Activated effector memory CD4-positive, alpha-beta T cell treated with Interleukin-2 at 50 U/mL for 16 hours (primary cell): ENCODE results near the gene ACOXL.

Experiments used
- DNase-seq: peaks from one replicate; pipeline ENCODE4 v3.0.0-alpha.2; 2020

ACOXL gene

DNA sequence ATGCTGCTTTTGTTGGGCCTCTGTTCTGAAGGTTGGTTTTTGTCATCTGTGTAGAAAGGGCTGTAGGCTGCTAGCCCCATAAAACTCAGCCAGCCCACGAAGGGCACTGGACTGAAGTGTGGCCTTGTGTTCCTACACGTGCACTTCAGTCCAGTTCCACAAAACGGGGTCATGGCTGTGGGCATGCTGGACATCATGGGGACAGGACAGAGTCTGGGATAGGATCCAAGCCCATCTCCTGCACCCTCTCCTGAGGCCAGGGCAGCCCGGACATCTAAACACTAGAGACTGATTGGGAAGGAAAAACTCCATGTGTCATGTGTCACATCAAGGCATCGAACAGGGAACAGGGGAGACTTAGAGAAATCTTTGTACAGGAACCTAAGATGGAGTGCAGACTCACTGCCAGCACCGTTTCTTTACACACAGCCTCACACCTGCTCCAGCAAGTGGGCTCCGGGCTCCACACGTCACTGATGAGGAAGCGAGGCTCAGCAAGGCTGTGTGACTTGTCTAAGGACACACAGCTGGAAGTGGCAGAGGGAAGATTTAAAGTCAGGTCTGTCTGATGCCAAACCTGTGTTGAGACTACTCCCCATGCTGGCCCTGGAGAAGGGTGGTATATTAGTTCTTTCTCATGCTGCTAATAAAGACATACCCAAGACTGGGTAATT lies 313.5 kb downstream of the ACOXL start:
- DNase-seq = no peak

DNA sequence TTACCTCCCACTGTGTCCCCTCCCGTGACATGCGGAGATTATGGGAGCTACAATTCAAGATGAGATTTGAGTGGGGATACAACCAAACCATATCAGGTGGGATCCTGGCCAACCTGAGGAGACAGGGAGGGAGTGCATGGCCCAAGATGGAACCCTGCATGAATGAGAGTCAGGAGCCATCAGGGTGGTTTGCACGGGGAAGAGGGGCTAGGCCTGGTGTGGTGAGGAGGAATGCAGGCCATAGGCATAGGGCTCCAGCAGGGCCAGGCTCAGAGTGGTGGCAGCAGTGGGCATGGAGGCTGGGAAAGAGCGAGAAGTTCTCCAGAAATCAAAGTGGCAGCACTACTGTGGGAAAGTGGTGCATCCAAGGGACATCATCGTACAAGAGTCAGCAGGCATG lies 314.3 kb downstream of the ACOXL start:
- DNase-seq = no peak

DNA sequence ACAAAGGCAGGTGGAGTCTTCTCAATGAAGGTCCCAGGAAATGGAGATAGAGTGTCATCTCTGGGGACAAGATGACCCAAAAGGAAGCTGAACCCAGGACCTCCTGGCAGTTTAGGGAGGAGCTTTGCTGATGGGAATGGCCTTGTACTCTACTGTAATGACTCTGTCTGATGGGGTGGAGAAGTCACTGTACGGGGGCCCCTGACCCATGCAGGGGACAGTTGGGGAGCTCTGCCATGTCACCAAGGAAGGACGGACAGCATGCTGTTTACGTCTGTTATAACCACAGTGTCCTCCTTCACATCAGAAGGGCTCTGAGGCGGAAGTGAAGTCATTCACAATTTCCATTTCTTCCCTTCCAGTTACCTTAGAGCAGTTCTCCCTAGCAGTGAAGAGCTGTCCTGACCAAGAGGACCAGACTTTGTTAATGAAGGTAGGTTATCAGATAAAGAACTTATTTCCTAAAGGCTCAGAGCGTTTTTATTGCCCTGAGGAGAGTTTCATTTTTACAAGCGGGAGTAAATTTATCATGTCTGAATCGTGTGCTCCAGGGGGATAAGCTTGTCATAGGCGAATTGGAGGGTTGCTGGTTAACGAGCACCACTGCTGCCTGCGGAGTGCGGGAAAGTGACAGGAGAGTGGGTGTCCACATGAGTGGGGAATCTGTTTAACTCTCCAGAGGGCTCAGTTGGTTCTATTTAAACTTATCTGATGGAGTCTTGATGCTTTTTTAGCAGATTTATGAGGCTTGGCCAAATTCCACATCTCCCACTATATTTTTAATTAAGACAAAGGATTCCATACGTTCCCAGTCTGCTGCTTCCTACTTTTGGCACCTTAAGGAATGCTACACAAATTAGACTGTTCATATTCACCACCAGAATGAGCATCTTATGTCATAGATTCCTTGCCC lies 316.7 kb downstream of the ACOXL start:
- DNase-seq = no peak

DNA sequence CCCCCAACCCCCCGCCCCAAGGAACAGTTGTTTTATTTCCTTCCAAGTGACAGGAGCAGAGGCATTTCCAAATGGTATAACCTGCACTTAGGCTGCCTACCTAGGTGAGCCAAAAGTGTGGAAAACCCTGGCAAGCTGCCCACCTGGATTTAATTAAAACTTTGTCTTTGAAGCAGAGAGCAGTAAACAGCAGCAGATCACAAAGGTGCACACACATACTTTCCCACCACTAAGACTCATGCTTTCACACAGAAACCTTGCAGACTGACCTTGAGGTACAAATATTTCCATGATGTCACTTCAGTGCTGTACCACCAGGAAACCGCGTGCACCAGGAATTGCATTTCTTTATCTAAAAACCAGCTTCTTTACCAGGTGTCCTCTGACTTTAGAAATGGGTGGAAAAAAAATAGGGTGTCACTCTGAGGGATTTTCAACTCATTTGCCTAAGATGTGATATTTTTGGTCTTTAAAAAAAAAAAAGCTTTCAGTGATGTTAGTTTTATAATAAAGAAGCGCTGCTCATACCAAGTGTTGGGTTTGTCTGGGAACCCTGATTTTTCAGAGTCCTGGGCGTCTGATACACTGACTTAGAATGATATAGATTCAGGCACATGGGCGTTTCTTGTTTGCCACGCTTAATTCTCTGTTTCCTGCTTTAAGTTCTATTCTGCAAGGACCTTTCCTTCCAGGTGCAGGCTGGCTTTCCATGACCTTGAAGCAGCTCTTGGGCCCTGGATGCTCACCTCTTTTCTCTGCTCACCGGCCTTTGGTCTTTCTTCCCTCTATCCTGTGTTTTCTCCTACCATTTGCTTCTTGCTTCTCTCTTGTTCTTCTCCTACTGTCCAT lies 317.6 kb downstream of the ACOXL start:
- DNase-seq = no peak

DNA sequence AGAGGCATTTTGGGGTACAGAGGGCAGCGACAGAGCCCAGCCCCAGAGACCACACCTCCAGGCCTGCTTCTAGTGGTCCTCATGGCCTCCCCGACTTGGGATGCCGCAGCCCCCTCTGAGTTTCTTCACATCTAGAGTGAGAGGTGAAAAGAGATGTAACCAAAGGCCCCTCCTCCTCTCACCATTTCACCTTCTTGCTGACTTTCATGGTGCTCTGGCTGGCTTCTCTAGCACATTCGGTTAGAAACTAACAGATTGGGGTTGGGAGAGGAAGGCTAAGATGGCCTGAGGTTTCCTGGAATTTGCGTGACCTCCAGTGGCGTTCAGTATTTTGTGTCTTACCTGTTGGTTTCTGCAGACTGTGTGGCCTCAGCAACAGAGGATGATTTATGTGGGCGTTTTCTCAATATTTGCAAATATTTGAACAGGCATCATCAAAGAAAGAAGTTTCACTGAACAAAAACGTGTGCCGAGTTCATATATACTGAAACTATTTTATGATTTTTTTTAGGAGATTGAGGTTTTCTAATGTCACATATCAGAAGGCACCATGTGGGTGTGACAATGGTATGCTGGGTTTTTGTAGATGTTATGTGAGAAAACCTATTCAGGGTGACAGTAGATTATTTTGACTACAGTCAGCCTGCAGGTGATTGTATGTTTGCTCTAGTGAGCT lies 318.5 kb downstream of the ACOXL start:
- DNase-seq = no peak

DNA sequence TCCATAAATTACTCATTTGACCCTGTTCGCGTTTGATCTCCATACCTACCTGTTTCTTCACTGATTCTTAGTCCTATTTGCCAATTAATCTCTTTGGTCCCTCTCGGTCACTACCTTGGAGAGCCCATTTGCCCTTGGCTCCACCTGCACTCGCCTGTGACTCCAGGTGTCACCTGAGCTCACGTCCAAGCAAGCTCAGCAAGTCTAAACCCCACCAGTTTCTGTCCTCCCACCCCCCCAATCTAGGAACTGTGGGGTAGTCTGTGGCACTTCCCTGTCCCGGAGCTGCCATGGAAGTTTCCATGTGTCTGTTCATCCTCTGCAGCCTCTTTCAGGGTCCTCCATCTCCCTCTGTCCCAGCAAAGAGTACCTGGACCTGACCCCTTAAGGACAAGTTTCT lies 320.2 kb downstream of the ACOXL start:
- DNase-seq = no peak

DNA sequence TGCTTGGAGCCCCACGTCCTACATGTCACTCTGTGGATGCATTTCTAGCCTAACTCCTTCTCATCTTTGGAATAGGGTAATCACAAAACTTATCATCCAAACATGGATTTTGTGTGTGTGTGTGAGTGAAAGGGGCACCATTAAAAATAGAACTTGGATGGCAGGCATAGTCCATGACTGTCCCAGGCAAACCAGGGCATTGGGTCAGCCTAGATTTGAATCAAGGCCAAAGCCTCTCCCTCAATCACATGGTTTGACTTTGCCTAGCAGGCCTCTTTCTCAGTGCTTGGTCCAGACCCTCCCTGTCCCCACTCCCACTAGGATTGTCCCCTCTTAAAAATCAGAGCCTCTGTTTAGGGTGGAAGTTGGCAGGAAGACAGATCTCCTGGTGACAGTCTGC lies 320.9 kb downstream of the ACOXL start:
- DNase-seq = no peak

DNA sequence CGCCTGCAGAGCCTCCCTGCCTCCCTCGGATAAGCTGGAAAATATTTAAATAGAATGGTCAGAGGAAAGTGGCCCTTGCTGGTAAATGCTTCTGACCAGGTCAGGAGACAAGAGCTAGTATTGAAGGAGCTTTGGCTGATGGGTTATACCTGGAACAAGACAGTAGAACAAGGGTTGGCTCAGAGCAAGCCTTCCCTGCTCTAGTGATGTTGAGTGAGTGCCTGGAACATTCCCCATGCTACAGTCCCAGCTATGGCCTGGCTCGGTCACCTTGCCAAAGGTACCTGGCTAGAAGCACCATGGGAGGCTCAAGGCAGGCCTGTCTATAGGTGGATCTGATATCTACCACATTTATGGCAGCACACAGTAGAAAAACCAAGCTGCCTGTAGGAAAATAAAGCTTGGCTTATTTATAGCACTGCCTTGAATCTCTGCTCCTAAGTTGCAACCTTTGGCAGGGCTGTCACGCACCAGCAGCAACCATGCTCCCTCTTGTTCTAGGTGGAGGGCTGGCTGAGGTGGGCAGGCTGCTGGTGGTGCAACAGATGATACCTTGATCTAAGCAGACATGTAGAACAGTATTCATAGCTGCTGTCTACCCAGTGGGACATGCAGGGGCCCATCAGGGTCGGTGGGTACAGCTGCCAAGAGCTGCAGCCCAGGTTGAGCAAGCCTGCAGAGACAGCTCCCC lies 321.6 kb downstream of the ACOXL start:
- no peak for DNase-seq

DNA sequence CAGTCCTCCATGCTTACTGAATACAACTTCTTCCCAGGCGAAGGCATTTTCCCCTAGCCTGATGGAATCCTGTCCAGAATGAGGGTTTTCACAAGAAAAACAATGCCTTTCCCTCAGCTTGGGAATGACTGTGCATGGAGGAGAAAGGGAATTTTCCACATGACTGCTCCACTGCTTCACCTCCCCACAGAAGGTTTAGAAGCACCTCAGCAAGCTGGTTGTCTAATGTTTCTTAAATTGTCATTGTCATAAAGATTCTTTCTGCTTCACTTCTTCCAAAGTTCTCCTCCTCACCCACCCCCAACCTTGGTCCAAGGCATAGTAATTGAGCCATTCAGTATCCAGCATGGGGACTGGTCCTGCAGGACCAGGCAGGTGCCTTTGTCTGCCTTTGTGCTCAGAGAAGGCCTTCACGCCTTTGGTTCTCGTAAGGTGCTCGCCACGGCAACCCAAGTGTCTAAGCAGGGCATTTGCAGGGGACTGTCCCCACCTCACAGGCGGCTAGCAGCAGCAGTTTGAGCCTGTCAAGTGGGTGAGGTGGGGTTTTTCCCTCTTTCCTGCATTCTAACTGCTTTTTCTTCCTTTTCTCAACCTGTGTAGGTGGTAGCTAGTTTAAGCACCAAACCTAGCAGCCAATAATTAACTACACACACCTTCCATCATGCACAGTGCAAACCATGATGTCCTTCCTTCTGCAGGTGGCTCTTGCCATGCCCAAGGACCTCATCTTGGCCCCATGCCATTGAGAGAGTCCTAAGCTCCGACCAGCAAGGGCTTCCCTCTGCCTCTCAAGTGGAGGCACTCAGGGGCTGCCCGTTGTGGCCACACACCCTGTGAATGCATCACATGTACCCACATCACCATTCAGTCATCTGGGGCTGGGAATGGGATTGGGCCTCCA lies 322.7 kb downstream of the ACOXL start:
- DNase-seq = no peak

DNA sequence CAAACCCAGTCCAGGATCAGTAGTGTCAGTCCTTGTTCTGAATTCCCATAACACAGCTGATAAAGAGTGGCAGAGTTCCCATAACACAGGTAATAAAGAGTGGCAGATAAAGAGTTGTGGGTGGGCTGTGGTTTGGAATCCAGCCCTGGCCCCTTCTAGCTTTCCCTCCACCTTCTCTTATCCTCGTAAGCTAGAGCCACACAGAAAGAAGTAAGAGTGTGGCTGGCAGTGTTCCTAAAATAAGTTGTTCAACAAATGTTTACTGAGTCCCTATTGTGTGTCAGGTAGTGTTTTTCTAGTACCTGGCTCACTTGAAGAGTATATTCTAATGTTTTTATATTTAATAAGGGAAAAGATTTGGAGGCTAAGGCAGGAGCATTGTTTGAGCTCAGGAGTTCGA lies 323.4 kb downstream of the ACOXL start:
- DNase-seq = no peak

DNA sequence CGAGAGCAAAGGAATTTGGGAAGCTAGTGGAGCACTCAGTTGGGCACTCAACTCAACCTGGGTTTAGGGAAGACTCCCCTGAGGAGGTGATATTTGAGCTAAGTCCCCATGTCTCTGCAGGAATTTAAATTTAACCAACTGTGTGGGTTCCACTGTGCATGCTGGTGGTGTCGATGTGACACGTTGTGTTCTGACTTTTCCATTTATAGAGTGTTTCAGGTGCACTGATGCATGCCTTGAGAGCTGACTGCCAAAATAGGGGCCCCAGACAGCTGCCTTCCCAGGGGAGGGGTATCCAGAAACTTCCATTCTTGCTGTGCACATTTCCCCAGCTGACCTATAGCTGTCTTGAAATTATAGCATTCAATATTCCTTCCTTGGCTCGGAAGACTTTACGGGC lies 324.7 kb downstream of the ACOXL start:
- no peak for DNase-seq

DNA sequence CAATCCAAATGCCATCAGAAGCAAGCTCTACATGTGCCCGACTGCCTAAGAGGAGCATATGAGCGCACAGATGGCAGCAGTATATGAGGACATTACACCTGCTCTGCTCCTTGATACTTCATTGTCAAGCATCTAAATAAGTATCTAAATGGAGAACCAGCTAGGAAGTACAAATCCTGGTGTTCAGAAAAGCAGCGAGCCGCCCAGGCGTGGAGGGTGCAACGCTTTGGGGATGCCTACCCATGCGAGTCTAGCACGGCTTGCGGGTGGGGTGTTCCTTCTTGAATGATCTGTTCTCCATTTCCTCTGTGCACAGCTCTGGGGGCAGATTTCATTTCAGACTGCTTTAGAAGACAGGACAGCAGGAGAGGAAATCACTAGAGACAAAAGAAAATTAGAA lies 325.3 kb downstream of the ACOXL start:
- DNase-seq = no peak

DNA sequence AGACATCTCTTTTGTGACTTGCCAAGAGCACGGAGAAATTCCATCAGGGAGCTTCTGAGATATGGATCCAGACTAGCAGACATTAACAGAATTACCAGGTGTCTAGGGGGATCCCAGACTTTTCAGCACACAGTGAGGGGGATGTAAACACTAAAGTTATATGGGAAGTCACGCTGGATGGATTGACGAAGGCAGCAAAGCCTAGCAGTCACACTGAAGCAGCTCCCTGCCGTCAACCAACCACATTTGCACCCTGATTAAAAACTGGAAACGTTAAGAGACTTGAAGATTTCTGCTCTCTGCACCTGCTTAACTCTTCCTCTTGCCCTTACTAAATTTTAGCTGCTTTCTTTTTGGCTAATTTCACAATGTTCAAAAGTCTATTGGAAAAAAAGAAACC lies 325.9 kb downstream of the ACOXL start:
- no peak for DNase-seq

DNA sequence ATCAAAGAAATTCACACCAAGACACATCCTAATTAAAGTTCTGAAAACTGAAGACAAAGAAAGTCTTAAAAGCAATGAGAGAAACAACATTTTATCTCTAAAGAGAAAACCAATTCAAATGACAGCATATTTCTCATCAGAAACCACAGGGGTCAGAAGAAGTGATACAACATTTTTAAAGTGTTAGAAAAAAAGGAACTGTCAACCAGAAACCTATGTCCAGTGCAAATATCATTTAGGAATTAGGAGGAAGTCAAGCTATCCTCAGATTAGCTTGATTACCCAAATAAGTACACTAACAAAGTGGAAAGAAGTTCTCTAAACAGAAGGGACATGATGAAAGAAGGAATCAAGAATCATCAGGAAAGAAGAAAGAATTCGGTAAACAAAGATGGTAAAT lies 328.8 kb downstream of the ACOXL start:
- DNase-seq = no peak

DNA sequence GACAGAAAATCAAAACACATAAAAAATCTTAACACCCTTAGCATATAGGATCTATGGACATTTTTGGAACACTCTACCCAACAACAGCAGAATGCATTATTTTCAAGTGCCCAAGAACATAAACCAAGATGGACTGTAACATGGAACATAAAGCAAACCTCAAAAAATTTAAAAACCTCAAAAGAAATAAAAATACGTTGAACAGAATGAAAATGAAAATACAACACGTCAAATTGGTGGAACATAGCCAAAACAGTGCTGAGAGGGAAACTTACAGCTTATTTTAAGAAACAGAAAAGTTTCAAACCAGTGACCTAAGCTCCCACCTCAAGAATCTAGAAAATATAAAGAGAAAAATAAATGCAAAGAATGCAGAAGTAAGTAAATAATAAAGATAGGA lies 330.0 kb downstream of the ACOXL start:
- DNase-seq = no peak

DNA sequence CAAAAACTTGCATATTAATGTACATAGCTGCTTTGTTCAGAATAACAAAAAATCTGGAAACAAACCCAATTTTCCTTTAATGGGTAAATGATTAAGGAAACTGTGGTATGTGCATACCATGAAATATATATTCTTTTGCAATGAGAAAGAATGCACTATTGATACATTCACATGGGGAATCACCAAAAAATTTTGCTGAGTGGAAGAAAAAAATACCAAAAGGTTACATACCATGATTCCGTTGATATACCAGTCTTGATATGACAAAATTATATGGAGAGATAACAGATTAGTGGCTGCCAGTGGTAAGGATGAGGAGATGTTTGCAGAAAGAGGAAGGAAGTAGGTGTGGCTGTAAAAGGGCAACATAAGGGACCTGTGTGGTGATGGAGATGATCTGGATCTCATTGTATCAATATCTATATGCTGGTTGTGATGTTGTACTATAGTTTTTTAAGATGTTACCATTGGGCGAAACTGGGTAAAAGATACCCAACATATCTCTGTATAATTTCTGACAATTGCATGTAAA lies 333.8 kb downstream of the ACOXL start:
- DNase-seq = no peak

DNA sequence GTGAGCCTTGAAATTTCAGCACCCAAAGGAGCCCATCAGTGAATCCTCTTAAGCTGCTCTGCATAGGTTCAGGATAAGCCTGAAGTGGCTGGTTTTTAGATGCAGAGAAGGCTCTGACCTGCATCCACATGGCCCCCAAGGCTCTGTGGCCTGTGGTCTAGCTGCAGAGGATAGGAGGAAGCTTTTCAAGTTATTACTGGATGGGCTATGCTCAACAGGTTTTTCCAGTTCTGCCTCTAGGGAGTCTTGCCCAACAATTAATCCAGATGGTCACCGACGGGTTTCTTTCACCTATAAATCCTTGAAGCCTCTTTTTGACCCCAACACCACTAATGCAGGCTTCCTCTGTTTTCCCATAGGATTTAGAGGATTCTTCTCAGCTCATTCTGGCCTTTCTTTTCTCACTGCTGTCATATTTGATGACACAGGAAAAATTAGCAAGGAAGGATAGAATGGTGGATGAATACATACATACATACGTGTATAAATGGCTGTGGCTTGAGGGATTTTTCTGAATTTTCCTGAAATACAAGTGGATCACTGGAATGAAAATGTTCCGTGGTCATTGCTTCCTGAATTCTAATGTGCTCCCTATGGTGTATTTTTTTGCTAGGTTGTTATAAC lies 336.2 kb downstream of the ACOXL start:
- DNase-seq = no peak

DNA sequence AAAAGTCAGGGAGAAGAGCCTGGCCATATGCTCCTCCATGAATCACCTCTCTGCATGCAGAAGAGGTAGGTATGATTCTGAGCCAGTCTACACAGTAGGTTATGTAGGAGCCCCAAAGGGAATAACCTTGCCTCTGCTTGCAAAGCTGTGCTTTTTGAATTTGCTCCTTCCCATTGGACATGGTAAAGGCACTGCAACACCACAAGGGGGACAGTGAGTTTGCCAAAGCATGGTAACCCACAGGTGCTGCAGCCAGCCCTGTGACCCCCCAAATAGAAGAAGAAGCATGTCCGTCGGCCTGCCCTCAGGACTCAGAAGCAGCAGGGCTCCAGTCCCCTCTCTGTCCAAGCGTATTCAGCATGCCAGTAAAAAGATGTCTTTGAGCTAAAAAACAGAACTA lies 337.3 kb downstream of the ACOXL start:
- DNase-seq = no peak

DNA sequence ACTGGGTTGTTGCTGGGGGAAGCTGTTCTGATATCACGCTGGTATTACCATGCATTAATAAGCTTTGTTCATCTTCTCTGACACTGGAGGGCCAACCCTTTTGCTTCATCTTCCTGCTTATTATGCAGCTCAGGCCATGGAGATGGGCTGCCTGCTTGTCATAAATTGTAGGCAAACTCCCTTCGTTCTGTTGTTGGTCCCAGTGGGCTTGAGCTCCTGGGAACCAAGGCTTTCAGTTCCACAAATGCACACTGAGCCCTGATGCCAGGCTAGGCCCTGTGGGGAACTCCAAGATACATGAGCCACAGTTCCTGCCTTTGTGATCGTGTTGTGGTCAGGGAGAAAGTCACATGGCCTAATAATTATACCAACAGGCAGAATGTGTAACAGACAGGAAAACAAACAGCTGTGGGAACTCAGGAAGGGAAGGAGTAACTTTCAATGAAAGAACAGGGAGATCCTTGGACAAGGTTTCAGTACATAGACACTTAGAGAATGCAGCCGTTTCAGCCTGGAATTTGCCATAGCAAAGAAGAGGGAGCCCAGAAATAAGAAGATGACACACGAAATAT lies 339.3 kb downstream of the ACOXL start:
- no peak for DNase-seq

DNA sequence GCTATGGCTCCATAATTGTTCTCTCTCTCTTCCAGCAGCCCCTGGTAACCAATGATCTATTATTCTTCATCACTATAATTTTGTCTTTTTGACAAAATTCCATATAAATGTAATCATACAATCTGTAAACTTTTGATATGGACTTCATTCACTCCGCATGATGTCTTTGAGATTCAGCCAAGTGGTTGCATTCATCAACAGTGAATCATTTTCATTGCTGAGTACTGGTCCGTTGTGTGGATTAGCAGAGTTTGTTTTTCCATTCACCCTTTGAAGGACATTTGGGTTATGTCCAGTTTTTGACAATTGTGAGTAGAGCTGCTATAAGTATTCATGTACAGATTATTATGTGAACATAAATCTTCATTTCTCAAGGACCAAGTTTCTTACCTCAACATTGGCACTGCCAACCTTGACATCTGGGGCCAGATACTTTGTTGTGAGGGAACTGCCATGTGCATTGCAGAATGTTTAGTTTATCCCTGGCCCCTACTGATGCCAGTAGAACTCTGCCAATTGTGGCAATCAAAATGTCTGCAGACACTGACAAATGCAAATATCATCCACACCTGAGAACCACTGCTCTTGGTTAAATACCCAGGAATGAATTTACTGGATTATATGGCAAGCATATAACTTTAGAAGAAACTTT lies 340.0 kb downstream of the ACOXL start:
- DNase-seq = no peak
